Inferior parietal cortex (tissue), 1 donor: ENCODE data around the gene ZNF574.
A peak's percentile ranks its signal among the peaks of the same experiment; 100 is the strongest.
"Not testable (repeated sequence)": the region's sequence is repeated elsewhere in the genome, so short reads cannot be mapped to it uniquely, and the experiment has no call there.

ENCODE experiments used
- DNase-seq: peaks from one replicate; pipeline ENCODE4 v3.0.0-alpha.2; 2016; ENCODE audit errors: extremely low spot score

The ZNF574 gene

GRCh38 chr19:42075616-42076379 is at the start of gene ZNF574:
ZNF574 (plus strand) TSS chr19:42076166; CDS start chr19:42078607, 2,441 bp downstream.
- peak; percentile 99 for DNase-seq

DNA sequence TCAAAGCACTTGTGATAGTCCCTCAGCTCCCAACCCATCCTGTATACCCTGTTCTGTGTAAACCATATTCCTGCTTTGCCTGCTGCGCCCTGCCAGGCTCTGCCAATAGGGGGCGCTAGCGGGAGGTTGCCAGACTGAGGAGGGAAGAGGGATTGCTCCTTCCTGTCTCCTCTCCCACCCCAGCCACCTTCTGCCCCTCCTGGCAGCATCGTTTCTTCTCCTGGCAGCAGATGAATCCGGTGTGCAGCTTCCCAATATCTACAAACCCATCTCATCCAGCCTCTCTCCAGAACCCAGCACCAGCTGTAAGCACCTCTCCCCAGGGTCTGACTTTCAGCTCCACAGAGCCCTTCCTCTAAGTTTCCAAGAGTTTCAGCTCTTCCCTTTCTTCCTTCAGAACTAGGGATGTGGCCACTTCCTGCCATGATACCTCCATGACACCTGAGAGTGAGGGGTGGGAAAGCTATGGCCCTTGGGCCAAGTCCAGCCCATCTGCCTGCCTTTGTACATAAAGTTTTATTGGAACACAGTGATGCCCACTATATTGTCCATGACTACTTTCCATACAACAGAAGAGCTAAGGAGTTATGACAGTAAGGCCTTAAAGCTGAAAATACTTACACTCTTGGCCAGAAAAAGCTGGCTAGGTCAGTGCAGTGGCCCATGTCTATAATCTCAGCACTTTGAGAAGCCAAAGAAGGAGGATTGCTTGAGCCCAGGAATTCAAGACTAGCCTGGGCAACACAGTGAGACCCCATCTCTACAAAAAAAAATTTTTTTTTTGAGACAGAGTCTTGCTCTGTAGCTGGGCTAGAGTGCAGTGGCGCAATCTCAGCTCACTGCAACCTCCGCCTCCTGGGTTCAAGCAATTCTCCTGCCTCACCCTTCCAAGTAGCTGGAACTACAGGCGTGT is 47.4 kb upstream of the ZNF574 start:
- no peak for DNase-seq

GRCh38 chr19:42030645-42031440 is 45.1 kb upstream of the ZNF574 start:
- DNase-seq = no peak

DNA sequence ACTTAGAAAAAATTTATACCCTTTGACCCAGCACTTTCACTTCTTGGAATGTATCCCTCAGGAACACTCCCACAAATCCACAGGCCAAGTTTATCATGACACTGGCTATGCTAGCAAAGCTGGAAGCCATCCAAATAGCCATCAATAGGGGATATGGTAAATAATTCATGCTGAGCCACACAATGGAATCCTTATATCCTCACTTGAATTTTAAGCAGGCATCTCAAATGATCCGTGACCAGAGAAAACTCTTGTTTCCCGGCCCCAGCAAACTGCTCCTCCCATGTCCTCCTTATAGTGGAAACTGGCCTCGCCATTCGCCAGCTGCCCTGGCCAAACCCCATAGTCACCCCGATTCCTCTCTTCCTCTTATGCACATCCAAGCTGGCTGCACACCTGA is 43.5 kb upstream of the ZNF574 start:
- no peak for DNase-seq

- DNase-seq = no peak
Observed at GRCh38 chr19:42033413-42033812, 42.6 kb upstream of the ZNF574 start.

DNA sequence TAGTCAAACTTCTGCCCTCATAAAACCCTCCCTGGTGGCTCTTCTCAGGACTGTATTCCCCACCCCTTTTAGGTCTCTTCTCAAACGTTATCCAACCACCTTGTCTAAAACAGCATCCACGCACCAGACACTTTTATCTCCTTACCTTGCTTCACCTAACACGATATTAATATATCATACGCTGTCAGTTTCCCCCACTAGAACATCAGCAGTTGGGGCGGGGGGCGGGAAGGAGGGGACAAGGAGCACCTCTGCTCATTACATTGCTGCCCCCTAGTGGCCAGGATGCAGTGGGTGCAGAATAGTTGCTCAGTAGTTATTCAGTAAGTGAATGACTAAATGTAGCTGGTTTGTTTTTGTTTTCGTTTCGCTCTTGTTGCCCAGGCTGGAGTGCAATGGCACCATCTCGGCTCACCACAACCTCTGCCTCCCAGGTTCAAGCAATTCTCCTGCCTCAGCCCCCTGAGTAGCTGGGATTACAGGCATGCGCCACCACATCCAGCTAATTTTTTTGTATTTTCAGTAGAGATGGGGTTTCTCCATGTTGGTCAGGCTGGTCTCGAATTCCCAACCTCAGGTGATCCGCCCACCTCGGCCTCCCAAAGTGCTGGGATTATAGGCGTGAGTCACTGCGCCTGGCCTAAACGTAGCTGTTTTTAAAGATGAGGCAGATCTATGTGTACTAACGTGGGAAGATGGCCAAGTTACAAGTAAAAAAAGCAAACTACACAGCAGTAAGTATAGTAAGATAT is 41.1 kb upstream of the ZNF574 start:
- DNase-seq = peak; percentile 68

GRCh38 chr19:42037649-42038048 is 38.3 kb upstream of the ZNF574 start:
- DNase-seq = no peak

- DNase-seq = no peak
Observed at GRCh38 chr19:42038666-42039065, 37.3 kb upstream of the ZNF574 start.

- no peak for DNase-seq
Observed at GRCh38 chr19:42040031-42040430, 35.9 kb upstream of the ZNF574 start.

DNA sequence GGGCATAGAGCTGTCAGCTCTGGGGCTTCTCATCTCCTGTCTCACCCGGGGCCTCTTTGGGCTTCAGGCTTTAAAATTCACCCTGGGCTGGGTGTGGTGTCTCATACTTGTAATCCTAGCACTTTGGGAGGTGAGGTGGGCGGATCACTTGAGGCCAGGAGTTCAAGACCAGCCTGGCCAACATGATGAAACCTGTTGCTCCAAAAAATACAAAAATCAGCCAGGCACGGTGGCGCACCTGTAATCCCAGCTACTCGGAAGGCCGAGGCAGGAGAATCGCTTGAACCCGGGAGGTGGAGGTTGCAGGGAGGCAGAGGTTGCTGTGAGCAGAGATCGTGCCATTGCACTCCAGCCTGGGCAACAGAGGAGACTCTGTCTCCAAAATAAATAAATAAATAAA is 35.5 kb upstream of the ZNF574 start:
- DNase-seq = not testable (repeated sequence)

GRCh38 chr19:42042455-42043170 is 33.4 kb upstream of the ZNF574 start:
- DNase-seq = peak; percentile 52

DNA sequence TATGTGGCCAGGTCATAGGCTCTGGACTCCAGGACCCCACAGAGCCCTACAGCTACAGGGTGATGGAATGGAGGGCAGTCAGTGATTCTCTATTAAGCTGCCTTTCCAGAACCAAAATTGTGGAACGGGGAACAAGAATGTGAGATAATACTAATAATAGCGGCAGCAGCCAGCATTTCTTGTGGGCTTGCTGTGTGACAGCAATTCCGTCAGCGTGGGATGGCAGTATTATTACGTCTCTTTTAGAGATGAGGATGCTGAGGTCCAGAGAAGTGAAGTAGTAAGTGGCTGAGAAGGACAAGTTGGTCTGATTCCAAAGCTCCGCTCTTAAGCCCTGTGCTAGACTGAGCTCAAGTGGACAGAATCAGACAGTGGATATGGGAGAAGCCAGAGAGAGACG is 30.4 kb upstream of the ZNF574 start:
- no peak for DNase-seq

DNA sequence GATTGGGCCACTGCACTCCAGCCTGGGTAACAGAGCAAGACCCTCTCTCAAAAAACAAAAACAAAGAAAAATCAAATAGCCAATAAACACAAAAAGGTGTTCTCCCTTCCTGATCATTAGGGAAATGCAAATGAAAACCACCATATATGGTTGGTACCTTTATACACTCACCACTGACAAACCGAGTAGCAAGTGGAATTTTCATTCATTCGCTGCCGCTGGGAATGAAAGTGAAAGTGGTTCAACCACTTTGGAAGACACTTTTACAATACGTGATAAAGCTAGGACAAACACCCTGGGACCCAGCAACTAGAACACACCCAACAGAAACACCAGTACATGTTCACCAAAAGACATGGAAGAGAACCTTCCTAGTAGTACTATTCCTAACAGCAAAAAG is 27.0 kb upstream of the ZNF574 start:
- no peak for DNase-seq

DNA sequence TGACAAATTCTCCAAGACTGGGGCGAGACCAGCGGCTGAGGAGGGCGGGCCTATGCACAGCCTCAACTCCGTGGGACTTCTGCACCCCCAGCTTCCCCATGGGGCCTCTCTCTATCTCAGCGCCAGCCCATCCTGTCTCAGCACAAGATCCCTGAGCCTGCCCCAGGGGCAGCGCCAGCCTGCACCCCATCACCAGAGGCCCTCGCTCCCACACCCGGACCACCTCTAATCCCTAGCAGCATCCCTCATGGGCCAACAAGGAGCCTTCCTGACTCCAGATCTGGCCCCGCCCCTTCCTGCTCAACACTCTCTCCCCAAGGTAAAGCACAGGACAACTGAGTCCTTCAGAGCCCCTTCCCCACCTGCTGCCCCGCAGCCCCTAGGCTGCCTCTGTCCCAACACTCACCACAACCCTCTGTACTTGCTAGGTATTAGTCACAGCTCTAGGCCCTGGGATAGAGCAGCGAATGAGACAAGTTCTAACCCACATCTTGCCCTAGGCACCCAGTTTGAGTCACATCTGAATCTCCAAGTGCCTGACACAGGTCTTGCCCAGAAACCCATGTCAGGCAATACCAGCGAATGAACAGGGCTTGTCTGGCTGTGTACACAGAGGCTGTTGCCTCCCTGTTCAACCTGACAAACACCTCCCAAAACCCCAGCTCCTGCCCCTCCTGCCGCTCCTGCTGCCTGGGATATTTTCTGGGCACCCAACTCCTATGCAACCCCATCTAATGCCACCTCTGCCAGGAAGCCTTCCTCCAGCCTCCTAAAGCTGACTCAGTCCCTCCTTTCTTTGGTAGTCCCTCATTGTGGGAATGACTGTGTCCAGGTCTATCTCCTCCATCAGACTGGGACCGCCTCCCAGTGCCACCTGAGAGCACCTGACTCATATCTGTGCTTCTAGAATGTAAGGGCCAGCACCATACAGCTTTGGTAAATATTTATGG is 24.5 kb upstream of the ZNF574 start:
- no peak for DNase-seq

DNA sequence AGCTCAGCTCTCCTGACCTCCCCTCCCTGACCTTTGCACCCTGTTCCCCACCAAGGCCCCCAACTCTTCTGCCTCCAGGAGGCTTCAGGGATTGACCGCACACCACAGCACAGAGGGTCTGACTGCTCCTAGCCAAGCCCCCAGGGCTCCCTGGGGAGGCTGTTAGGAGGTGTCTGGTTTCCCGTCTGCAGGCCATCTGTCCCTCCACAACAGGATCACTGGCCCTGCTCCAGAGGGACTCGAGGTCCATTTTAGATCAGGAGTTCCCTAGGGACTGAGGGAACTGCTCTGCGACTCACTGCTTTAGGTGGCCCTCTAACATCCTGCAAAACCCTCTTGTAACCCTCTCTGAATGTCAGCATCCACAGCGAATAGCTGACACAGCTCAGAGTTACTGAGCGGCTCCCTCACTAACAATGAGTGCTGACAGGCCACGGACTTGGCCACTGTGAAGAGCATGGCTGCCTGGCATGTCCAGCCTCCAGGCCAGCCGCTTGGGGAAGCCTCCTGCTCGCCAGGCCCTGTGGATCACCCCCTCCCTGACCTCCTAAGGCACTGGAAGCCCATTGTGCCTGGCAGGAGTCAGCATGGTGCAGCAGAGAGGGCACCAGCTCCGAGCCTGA is 23.6 kb upstream of the ZNF574 start:
- no peak for DNase-seq

DNA sequence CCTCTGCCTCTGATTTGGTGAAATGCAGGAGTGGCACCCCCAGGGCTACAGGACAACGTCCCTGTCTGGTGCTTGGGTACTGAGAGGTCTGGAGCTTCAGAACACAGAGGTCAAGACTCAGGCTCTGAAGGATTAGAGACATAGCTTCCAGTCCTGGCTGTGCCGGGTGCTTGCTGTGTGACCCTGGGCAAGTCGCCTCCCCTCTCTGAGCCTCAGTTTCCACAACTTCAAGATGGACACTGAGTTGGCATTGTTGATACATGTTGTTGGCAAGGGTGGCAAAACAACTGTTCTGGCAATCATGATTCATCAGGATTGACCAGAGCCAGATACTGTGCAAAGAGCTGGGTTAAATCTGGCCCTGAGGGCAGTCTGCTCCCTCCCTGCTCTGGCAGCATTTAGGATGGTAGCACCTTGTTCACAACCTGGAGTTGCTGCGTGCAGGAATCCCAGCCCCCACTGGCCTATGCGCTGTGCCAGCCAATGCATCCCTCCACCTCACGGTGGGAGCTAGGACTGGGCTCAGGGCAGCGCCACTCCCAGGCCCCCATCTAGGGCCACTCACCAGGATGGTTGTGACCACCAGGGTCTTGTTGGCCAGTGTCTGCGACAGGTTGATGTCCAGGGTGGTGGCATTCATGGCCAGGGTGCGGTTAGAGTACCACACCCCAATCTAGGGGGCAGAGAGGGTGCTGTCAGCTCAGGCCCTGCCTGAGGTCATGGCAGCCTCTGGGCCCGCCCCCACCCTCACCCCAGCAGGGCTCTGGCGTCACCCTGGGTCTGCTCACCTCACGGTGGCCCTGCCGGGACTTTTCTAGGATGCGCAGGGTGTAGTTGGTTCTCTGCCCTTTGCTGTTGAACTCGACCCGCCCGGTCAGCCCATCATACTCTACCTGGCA is 22.7 kb upstream of the ZNF574 start:
- DNase-seq = no peak

DNA sequence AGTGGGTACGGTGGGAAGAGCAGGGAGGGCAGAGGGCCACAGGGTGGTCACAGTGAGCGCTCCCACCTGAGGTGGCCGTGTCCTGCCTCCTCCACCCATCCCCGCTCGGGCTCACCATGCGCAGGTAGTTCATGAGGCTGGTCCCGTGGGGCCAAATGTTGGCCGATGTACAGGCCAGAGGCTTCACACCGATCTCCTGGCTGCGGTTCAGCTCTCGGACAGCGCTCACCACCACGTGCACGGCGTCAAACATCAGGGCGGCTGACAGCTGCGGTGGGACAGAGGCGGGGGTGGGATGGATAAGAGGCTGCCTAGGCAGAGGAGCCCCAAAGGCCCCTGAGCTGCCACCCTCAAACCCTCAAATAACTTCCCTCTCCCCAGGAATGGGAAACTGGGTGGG is 21.8 kb upstream of the ZNF574 start:
- DNase-seq = no peak

DNA sequence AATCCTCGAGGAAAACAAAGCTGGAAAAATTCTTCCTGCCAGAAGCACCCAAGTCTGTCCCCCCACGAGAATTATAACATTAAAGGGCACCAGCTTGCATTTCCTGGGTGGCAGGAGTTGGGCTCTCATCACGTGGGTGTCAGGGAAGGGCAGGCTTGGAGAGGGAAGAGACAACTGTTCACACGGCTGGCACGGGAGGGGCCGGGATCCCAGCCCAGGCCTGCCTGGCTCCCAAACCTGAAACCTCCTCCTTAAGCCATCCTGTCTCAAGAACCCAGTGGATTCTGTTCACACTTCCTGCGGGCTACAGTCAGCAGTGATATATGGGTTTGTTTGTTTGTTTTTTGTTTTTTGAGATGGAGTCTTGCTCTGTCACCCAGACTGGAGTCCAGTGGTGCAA is 18.1 kb upstream of the ZNF574 start:
- no peak for DNase-seq
